Stimulated activated CD8-positive, alpha-beta memory T cell treated with anti-CD3 and anti-CD28 coated beads, Interleukin-7, amount 100 ng/mL, for 1 hour (primary cell): ENCODE results near the gene SREK1.

ENCODE experiments used
- DNase-seq, 2 donors: peaks; one replicate each; pipeline ENCODE4 v3.0.0-alpha.2; 2020; ENCODE audit warnings: low read depth in 2 of 2

The SREK1 gene

DNA sequence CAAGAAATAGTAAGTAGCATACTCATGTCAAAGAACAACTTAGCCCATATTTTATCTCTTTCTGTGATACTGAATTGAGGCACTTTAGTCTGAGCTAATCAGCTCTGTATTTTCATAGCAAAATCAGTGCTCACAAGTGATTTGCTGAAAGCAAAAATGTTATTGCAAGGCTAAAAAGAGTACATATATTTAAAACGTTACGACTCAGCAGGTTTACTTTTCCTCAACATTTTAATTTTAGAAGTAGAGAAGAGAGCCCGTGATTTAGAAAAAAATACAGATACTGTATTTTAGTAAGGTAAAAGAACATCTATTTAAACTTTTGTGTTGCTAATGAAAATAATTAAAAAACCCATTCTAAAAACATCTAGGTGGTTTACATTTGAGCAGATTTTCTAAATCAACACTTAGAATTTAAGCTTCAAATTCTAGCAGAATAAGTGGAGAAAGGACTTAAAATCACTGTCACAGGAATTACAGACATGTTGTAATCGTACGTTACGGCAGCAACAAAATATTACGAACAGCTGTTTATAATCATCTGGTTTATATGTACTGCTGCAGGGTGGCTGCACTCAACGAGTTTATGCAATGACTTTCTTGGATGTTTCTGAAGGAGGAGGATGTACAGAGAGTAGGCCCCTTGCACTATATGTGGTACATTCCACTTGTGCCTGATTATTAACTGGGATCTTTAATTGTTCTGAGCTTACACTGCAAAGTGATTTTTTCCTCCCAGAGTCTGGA, 20.1 kb downstream of the SREK1 start:
- DNase-seq, result no peak

GRCh38 chr5:66168226-66168625, 24.1 kb downstream of the SREK1 start:
- no peak for DNase-seq

DNA sequence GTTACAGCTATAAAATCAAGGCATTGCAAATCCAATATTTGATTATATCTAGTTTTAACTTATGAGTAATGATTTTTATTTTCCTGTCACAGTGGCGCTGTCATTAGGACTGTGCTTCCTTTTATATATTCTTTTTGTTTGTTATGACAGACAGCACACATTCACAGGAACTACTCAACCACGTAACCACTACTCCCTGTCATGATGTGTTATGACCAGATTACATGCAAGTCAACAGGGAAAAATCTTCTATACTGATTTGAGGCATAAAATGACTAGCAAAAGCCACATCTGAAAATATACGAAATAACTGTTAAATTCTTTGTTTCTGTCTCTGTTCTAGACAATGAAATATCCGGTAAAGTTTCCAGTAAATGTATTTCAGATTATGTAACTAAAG, 25.4 kb downstream of the SREK1 start:
- no peak for DNase-seq

DNA sequence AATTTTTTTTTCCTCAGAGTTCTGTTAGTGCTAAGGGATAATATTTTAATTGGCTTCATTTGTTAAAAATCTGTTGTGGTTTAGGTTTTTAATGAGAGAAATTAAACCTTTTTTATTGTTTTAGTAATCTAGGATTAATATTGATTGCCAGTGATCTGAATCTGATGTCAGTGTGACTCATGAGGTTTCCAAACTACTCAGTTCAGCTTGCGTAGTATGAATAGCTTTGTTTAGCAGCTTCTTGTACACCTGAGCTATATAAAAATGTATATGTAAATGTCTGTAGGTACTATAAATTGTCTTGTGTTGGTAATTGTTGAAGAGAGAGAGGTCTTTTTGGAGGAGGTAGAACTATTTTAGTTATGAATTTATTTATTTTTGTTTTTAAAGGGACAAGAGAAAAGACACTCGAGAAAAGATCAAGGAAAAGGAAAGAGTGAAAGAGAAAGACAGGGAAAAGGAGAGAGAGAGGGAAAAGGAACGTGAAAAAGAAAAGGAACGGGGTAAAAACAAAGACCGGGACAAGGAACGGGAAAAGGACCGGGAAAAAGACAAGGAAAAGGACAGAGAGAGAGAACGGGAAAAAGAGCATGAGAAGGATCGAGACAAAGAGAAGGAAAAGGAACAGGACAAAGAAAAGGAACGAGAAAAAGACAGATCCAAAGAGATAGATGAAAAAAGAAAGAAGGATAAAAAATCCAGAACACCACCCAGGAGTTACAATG, 26.3 kb downstream of the SREK1 start:
- DNase-seq, result no peak

GRCh38 chr5:66171349-66172344, 27.5 kb downstream of the SREK1 start:
- peak; percentile 3 to 15 for DNase-seq

- DNase-seq, result no peak
Observed at GRCh38 chr5:66174338-66174737, 30.2 kb downstream of the SREK1 start.

GRCh38 chr5:66178799-66179198, 34.7 kb downstream of the SREK1 start:
- no peak for DNase-seq

DNA sequence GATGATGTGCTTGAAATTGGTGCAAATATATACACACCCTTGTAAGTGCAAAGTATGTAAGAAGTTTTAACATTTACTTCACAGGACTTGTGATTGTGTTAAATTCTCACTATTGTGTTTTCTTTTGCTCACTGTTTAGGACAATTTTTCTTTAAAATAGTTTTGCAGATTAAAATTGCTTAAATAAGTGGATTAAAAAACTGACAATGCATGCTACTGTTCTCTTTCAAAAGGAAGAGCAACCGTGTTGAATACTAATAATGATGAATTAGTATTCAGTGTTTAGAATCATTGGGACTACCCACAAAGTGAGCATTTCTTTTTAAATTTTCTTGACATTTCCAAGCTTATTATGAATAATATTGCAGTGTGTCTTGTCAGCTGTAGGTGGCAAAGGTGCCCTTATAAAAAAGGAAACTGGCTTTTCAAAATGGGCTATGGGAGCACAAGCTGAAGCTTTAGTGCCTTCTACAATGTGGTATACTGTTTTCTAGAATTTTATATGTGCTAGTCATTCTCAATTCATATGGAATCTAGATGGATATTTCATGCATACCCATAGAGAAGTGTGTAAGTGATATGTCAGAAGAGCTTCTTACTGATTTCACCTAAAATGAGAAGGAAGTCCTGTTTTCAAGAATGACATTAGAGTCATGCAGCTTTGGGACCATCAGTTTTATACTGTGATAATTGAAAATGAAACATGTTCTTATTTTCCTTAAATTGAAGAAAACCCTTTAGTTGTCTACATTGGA, 35.4 kb downstream of the SREK1 start:
- DNase-seq, result no peak

GRCh38 chr5:66180282-66181155, 36.4 kb downstream of the SREK1 start:
- DNase-seq, result no peak

GRCh38 chr5:66186108-66186507, 42.0 kb downstream of the SREK1 start:
- DNase-seq, result no peak

DNA sequence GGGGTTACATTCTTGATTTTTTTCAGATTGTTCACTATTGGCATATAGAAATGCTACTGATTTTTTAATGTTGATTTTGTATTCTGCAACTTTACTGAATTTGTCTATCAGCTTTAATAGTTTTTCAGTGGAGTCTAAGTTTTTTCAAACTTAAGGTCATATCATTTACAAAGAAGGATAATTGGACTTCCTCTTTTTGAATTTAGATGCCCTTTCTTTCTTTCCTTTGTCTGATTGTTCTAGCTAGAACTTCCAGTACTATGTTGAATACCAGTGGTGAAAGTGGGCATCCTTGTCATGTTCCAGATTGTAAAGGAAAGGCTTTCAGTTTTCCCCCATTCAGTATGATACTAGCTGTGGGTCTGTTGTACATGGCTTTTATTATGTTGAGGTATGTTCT, 49.3 kb downstream of the SREK1 start:
- DNase-seq, result no peak

GRCh38 chr5:66197764-66198405, 53.8 kb downstream of the SREK1 start:
- no peak for DNase-seq

DNA sequence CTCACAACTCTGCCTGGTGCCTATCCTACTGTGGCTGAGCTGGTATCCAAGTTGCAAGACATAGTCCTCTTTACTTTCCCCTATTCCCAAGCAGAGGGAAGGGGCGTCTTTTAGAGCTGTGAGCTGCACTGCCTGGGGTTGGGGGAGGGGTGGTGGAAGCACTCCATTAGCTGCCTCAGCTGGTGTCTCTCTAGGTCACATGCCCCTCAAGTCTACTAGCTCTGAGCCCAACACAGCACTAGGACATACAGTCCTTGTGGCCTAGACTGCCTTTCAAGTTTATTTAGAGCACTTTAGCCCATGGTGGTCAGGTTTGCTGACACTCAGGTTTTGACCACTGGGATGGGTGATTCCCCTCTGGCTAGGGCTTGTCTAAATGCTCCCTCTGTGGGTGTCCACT, 54.7 kb downstream of the SREK1 start:
- no peak for DNase-seq

DNA sequence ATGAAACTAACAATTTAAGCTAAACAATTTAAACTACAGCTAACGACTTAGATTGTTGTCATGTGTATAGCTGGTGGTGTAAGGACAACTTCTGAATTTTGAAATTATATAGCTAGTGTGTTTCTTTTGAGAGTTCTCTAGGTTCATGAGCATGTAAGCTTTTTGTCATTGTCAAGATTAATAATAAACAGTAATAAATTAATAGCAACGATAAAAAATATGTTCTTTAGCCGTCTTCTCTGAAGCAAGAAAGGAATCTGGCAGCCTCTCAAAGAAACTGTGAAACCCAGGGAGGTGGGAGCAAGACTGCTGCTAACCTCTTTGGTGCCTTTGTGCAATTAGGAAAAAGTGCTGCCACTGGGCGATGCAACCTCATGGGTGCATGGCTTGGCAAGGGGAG, 59.4 kb downstream of the SREK1 start:
- DNase-seq, result no peak

GRCh38 chr5:66206465-66206864, 62.4 kb downstream of the SREK1 start:
- no peak for DNase-seq

DNA sequence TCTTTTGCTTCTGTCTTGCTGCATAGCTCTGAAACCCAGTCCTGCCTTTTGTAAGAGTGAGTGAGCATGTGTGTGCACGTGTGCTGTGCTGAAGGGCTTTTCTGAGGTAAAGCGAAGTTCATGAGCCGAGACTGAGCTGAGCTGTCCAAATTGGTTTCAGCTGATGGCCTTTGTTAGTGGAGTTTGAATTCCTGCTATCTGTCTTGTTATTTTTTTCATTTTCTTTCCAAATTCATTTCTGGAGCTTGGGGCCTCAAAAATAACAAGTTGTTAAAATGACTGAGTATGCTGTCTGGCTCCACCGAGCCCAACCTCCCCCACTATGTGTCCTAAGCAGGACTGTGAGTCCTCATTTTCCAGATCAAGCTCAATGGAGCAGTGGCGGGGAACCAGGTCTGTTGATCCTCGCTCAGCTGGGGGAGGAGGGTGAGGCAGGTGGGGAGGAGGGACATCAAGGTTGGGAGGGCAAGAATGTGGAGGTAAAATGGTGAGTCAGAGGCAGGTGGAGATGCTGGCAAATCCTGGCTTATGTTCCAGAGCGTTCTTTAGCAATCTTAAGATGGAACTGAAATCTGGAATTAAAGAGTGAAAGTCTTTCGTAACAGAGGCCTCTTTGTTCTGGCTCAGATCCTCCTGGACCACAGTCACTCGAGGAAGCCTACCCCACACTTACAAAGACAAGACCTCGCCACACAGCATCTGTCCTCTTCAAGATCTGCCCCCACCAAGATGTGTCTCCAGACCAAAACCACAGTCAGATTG, 63.9 kb downstream of the SREK1 start:
- no peak for DNase-seq

DNA sequence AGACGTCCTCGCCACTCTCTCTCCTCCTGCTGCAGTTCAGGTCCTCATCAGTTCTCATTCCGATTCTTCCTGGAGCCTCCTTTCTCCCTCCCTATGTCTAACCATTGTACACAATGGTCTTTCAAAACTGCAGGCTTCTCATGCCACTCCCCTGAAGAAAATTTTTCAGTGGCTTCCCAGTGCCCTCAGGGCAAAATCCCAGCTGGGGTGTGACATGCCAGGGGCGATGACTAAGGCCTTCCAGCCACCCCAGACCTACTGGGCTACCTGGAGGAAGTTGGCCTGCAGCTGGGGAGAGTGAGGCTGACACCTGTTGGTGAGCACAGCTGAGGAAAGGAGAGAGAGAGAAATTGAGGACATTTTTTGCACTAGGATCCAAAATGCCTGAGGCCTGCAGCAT, 65.2 kb downstream of the SREK1 start:
- DNase-seq, result no peak

DNA sequence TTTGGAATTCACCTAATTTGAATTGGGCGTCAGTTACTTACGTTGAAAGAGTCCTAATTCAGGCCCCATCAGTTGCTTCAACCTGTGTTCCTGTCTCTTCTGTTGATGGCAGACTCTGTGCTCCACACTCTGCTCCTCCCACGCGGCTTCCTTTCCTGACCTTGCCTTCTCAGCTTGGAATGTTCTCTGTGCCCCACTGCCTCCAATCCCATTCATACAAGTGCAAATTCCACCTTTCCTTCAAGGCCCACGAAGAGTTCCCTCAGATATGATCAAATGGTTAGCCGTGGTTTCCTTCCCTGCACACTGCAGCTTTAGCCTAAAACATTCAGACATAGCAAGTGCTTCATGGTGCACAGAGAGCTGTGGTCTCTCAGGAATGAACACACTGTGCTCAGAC, 65.7 kb downstream of the SREK1 start:
- no peak for DNase-seq

DNA sequence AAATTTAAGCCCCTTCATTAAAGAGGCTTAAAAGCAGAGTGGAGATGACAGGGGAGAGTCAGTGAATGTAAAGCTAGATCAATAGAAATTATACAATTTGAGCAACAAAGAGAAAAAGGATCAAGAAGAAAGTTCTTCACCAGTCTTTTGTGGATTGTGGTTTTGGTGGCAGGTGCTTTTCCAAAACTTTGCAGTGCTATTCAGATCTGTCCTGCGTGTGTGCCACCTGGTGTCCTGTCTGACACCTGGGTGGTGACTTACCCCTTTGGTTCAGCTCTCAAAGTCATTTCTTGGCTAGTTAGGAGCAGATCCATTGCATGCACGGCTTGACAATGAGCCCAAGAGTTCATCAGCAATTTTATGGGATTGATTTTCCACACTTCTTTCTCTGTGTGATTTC, 69.4 kb downstream of the SREK1 start:
- no peak for DNase-seq
